ENCODE measurements around the gene HTD2. TPM values are rescaled to one million over a fixed set of nuclear protein-coding genes. Genes with fewer than 3 reads are reported as not detected.

HTD2 gene
- total and polyA plus RNA-seq, 2 experiments from 2014 or later, result 5.4 to 17.0 TPM

DNA sequence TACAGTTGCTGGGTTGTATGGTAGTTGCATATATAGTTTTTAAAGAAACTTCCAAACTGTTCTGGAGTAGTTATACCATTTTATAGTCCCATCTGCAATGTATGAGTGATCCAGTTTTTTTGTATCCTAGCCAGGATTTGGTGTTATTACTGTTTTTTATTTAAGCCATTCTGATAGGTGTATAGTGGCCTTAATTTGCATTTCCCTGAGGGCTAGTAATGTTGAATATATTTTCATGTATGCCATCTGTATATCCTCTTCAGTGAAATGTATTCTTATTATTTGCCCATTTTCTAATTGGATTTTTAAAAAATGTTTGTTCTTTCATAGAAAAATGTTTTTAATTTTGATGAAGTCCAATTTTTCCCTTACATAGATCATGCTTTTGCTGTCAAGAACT lies 55.5 kb downstream of the HTD2 start:
- H3K4me2 ChIP-seq (ENCODE audit: unreplicated experiment), result no peak overlapping the region
- H3K27me3 ChIP-seq (replicated peaks; ENCODE audit: insufficient read depth), result no peaks in the 10 kb centered on the region
- H3K27ac ChIP-seq, result no peak overlapping the region
- no peaks in the 10 kb centered on the region for H3K36me3 ChIP-seq (ENCODE audit: low read depth)
- H4K20me1 ChIP-seq (ENCODE audit: insufficient read depth), result no peaks in the 10 kb centered on the region; the same call in 1 of the 2 replicates
- DNase-seq, result no peak
- peaks cover 100% of the 10 kb centered on the region for H3K79me2 ChIP-seq (ENCODE audit: insufficient read depth)
- TF ChIP-seq EZH2phosphoT487 (IDR thresholded peaks at IDR 0.05; ENCODE audit: insufficient read depth, low read depth) (no peak), EZH2 (IDR thresholded peaks at IDR 0.05; ENCODE audit: insufficient read depth, poor library complexity, severe bottlenecking) (no peak)
- no peaks in the 10 kb centered on the region; the same call in 1 of the 2 replicates for H3K9me2 ChIP-seq (ENCODE audit: insufficient read depth)
- H3K4me1 ChIP-seq (ENCODE audit: insufficient read depth), result no peaks in the 10 kb centered on the region; the same call in 1 of the 2 replicates
- H3K9me3 ChIP-seq (ENCODE audit: low read depth), result no peaks in the 10 kb centered on the region
- H3K4me3 ChIP-seq, result no peak overlapping the region
- H3F3A ChIP-seq (ENCODE audit: insufficient read depth), result no peaks in the 10 kb centered on the region
- no peak overlapping the region for H3K9ac ChIP-seq
- no peak overlapping the region for H2AFZ ChIP-seq
- in situ Hi-C loops (cut with MboI), result no loop called here

- no peak overlapping the region for H2AFZ ChIP-seq
- H3K36me3 ChIP-seq (ENCODE audit: low read depth), result no peaks in the 10 kb centered on the region; the same call in 1 of the 2 replicates
- H4K20me1 ChIP-seq (ENCODE audit: insufficient read depth), result no peaks in the 10 kb centered on the region; the same call in 1 of the 2 replicates
- H3K79me2 ChIP-seq (ENCODE audit: insufficient read depth), result peaks cover 71% of the 10 kb centered on the region
- H3K4me1 ChIP-seq (ENCODE audit: insufficient read depth), result no peaks in the 10 kb centered on the region; the same call in 1 of the 2 replicates
- TF ChIP-seq EZH2phosphoT487 (IDR thresholded peaks at IDR 0.05; ENCODE audit: insufficient read depth, low read depth), result no peak
- no peak for TF ChIP-seq EZH2 (IDR thresholded peaks at IDR 0.05; ENCODE audit: insufficient read depth, poor library complexity, severe bottlenecking)
- in situ Hi-C loops (cut with MboI), result no loop called here
- no peak for DNase-seq
- 75 to 79% methylated on average over 1 of the region's 1 CpG for WGBS, 2 experiments (ENCODE audit: low coverage in 1 of 2, low lambda C conversion rate in 2 of 2, missing lambda C conversion rate in 2 of 2)
- H3K9me3 ChIP-seq (ENCODE audit: low read depth), result no peaks in the 10 kb centered on the region
- no peaks in the 10 kb centered on the region for H3F3A ChIP-seq (ENCODE audit: insufficient read depth)
- no peak overlapping the region for H3K4me3 ChIP-seq
- H3K9me2 ChIP-seq (ENCODE audit: insufficient read depth), result no peaks in the 10 kb centered on the region; the same call in 1 of the 2 replicates
- no peak overlapping the region for H3K9ac ChIP-seq
- no peak overlapping the region for H3K27ac ChIP-seq
- H3K4me2 ChIP-seq (ENCODE audit: unreplicated experiment), result no peak overlapping the region
- no peaks in the 10 kb centered on the region for H3K27me3 ChIP-seq (replicated peaks; ENCODE audit: insufficient read depth)
Measured at GRCh38 chr3:58366699-58367098, 60.4 kb downstream of the HTD2 start.

GRCh38 chr3:58369038-58369437 lies 62.7 kb downstream of the HTD2 start:
- WGBS, 2 experiments (ENCODE audit: low coverage in 1 of 2, low lambda C conversion rate in 2 of 2, missing lambda C conversion rate in 2 of 2), result 90 to 97% methylated on average over 1 of the region's 1 CpG

More at GRCh38 chr3:58369038-58369437, 62.7 kb downstream of the HTD2 start:
- no peak overlapping the region for H3K4me2 ChIP-seq (ENCODE audit: unreplicated experiment)
- no peaks in the 10 kb centered on the region for H4K20me1 ChIP-seq (ENCODE audit: insufficient read depth)
- in situ Hi-C loops (cut with MboI), result no loop called here
- H3K79me2 ChIP-seq (ENCODE audit: insufficient read depth), result peaks cover 48% of the 10 kb centered on the region
- no peak for DNase-seq
- no peaks in the 10 kb centered on the region; the same call in 1 of the 2 replicates for H3K9me2 ChIP-seq (ENCODE audit: insufficient read depth)
- H3K27ac ChIP-seq, result no peak overlapping the region
- H3K27me3 ChIP-seq (replicated peaks; ENCODE audit: insufficient read depth), result no peaks in the 10 kb centered on the region
- H3K36me3 ChIP-seq (ENCODE audit: low read depth), result no peaks in the 10 kb centered on the region; the same call in 1 of the 2 replicates
- no peak overlapping the region for H3K4me3 ChIP-seq
- H3K9me3 ChIP-seq (ENCODE audit: low read depth), result no peaks in the 10 kb centered on the region
- no peaks in the 10 kb centered on the region for H3F3A ChIP-seq (ENCODE audit: insufficient read depth)
- H2AFZ ChIP-seq, result no peak overlapping the region
- TF ChIP-seq EZH2 (IDR thresholded peaks at IDR 0.05; ENCODE audit: insufficient read depth, poor library complexity, severe bottlenecking), result no peak
- TF ChIP-seq EZH2phosphoT487 (IDR thresholded peaks at IDR 0.05; ENCODE audit: insufficient read depth, low read depth), result no peak
- no peak overlapping the region for H3K9ac ChIP-seq
- H3K4me1 ChIP-seq (ENCODE audit: insufficient read depth), result no peaks in the 10 kb centered on the region; the same call in 1 of the 2 replicates

Small RNA genes within 50 kb of the gene (small RNA-seq; reads per million reads assigned to genes)
- gene AC098479.1 (ENCODE audit: low read depth, low replicate concordance), result not detected

Other genes with a start within 250 kb of the HTD2 start
- not detected in 2 replicates for gene DNASE1L3, start 95.5 kb upstream of the HTD2 start, total RNA-seq (2014; rRNA removed; shearing (Covaris generic))
- gene DNASE1L3, start 95.5 kb upstream of the HTD2 start, polyA plus RNA-seq (2016; fragmentation: Nextera tagmentation; extraction: Ambion mirVana), result not detected in 2 replicates
- gene ABHD6, start 68.7 kb upstream of the HTD2 start, total RNA-seq (2014; rRNA removed; shearing (Covaris generic)), result 5.3 and 5.8 TPM in 2 replicates
- 4.4 and 4.8 TPM in 2 replicates for gene ABHD6, start 68.7 kb upstream of the HTD2 start, polyA plus RNA-seq (2016; fragmentation: Nextera tagmentation; extraction: Ambion mirVana)
- gene RPP14, start 275 bp upstream of the HTD2 start, total RNA-seq (2014; rRNA removed; shearing (Covaris generic)), result 14.9 and 15.7 TPM in 2 replicates
- 11.4 and 13.4 TPM in 2 replicates for gene RPP14, start 275 bp upstream of the HTD2 start, polyA plus RNA-seq (2016; fragmentation: Nextera tagmentation; extraction: Ambion mirVana)
- 30.7 and 33.8 TPM in 2 replicates for gene PXK, start 26.4 kb downstream of the HTD2 start, total RNA-seq (2014; rRNA removed; shearing (Covaris generic))
- gene PXK, start 26.4 kb downstream of the HTD2 start, polyA plus RNA-seq (2016; fragmentation: Nextera tagmentation; extraction: Ambion mirVana), result 45.1 and 46.2 TPM in 2 replicates
- 108 and 110 TPM in 2 replicates for gene PDHB, start 127.3 kb downstream of the HTD2 start, total RNA-seq (2014; rRNA removed; shearing (Covaris generic))
- 119 and 126 TPM in 2 replicates for gene PDHB, start 127.3 kb downstream of the HTD2 start, polyA plus RNA-seq (2016; fragmentation: Nextera tagmentation; extraction: Ambion mirVana)
- gene KCTD6, start 185.6 kb downstream of the HTD2 start, total RNA-seq (2014; rRNA removed; shearing (Covaris generic)), result 12.3 and 13.7 TPM in 2 replicates
- 12.8 and 15.7 TPM in 2 replicates for gene KCTD6, start 185.6 kb downstream of the HTD2 start, polyA plus RNA-seq (2016; fragmentation: Nextera tagmentation; extraction: Ambion mirVana)
- gene ACOX2, start 230.7 kb downstream of the HTD2 start, total RNA-seq (2014; rRNA removed; shearing (Covaris generic)), result 7.5 and 9.7 TPM in 2 replicates
- 19.9 and 23.6 TPM in 2 replicates for gene ACOX2, start 230.7 kb downstream of the HTD2 start, polyA plus RNA-seq (2016; fragmentation: Nextera tagmentation; extraction: Ambion mirVana)